ENCODE measurements around the gene AGBL1.

Gene AGBL1

GRCh38 chr15:86623236-86623635 is 543.6 kb downstream of the AGBL1 start:
- DNase-seq (ENCODE audit: low read depth): no peak
- no peak for TF ChIP-seq CTCF (conservative IDR thresholded peaks at IDR 0.05; ENCODE audit: control insufficient read depth, insufficient read depth, low read depth, low read length)
- H3K4me3 ChIP-seq (ENCODE audit: control insufficient read depth, low read depth, low read length): no peak overlapping the region

- DNase-seq (ENCODE audit: low read depth): peak; percentile 81
- TF ChIP-seq CTCF (conservative IDR thresholded peaks at IDR 0.05; ENCODE audit: control insufficient read depth, insufficient read depth, low read depth, low read length): peak; percentile 35
- no peak overlapping the region for H3K4me3 ChIP-seq (ENCODE audit: control insufficient read depth, low read depth, low read length)
These were observed 544.8 kb downstream of the AGBL1 start for GRCh38 chr15:86624261-86625036.

GRCh38 chr15:86629409-86630356 is 550.0 kb downstream of the AGBL1 start:
- TF ChIP-seq CTCF (conservative IDR thresholded peaks at IDR 0.05; ENCODE audit: control insufficient read depth, insufficient read depth, low read depth, low read length): no peak
- no peak overlapping the region for H3K4me3 ChIP-seq (ENCODE audit: control insufficient read depth, low read depth, low read length)
- no peak for DNase-seq (ENCODE audit: low read depth)

GRCh38 chr15:86630946-86631345 is 551.3 kb downstream of the AGBL1 start:
- no peak overlapping the region for H3K4me3 ChIP-seq (ENCODE audit: control insufficient read depth, low read depth, low read length)
- DNase-seq (ENCODE audit: low read depth): no peak
- no peak for TF ChIP-seq CTCF (conservative IDR thresholded peaks at IDR 0.05; ENCODE audit: control insufficient read depth, insufficient read depth, low read depth, low read length)

GRCh38 chr15:86634146-86634545 is 554.5 kb downstream of the AGBL1 start:
- no peak overlapping the region for H3K4me3 ChIP-seq (ENCODE audit: control insufficient read depth, low read depth, low read length)
- TF ChIP-seq CTCF (conservative IDR thresholded peaks at IDR 0.05; ENCODE audit: control insufficient read depth, insufficient read depth, low read depth, low read length): no peak
- DNase-seq (ENCODE audit: low read depth): no peak

- H3K4me3 ChIP-seq (ENCODE audit: control insufficient read depth, low read depth, low read length): no peak overlapping the region
- DNase-seq (ENCODE audit: low read depth): no peak
- TF ChIP-seq CTCF (conservative IDR thresholded peaks at IDR 0.05; ENCODE audit: control insufficient read depth, insufficient read depth, low read depth, low read length): no peak
These were observed 555.4 kb downstream of the AGBL1 start for GRCh38 chr15:86634992-86635638.

Data from fibroblast of mammary gland (primary cell).